NCI-H2227 (cell line): ENCODE results near the gene BORCS8.
"Not testable (repeated sequence)": the region's sequence is repeated elsewhere in the genome, so short reads cannot be mapped to it uniquely, and the experiment has no call there.

Source experiments
- DNase-seq: peaks from one replicate; lab custom pipeline; 2025; ENCODE audit not compliant: unreplicated experiment; lab: John Stamatoyannopoulos, UW

Gene BORCS8

GRCh38 chr19:19181488-19181998, 10.4 kb downstream of the BORCS8 start:
- DNase-seq, result no peak

- DNase-seq, result no peak
These were observed 12.2 kb downstream of the BORCS8 start for GRCh38 chr19:19179548-19180441.

DNA sequence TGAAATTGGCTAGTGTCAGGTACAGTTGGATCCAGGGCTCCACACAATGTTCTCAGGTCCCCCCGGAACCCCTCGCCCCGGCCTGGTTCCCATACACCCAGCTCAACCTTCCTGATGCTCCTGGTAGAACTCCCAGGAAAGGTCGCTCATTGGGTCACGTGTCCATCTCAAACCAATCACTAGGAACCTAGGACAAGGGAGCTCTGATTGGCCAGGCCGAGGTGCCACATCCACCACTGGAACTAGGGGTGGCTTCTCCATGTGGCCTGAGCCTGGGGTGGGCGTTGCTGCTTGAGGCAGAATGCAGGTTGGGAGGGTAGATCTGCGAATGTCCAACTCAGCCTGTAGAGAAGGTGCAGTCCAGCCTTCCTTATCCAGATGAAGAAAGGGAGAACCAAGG, 15.0 kb downstream of the BORCS8 start:
- no peak for DNase-seq

DNA sequence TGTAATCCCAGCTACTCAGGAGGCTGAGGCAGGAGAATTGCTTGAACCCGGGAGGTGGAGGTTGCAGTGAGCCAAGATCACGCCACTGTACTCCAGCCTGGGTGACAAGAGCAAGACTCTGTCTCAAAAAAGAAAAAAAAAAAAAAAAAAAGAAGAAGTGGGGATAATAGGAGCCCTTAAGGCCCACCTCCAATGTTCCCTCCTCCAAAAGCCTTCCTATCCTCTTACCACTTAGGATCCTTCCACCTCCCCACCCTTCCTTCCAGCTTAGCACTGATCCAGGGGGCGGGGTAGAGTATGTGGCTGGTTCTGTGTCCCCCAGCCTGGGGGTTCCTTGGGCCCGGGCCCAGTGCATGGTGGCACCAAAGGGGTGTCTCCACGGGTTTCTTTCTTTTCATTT, 18.7 kb downstream of the BORCS8 start:
- DNase-seq, result not testable (repeated sequence)

GRCh38 chr19:19171821-19172532, 20.0 kb downstream of the BORCS8 start:
- DNase-seq, result no peak

GRCh38 chr19:19170873-19171672, 20.9 kb downstream of the BORCS8 start:
- no peak for DNase-seq

- peak; percentile 87 for DNase-seq
These were observed 21.7 kb downstream of the BORCS8 start, which contains the start of gene MEF2B for GRCh38 chr19:19170053-19170872. Gene MEF2B, minus strand, starts transcription at chr19:19170263. Its CDS starts 19,528 bp downstream, at chr19:19150735.

DNA sequence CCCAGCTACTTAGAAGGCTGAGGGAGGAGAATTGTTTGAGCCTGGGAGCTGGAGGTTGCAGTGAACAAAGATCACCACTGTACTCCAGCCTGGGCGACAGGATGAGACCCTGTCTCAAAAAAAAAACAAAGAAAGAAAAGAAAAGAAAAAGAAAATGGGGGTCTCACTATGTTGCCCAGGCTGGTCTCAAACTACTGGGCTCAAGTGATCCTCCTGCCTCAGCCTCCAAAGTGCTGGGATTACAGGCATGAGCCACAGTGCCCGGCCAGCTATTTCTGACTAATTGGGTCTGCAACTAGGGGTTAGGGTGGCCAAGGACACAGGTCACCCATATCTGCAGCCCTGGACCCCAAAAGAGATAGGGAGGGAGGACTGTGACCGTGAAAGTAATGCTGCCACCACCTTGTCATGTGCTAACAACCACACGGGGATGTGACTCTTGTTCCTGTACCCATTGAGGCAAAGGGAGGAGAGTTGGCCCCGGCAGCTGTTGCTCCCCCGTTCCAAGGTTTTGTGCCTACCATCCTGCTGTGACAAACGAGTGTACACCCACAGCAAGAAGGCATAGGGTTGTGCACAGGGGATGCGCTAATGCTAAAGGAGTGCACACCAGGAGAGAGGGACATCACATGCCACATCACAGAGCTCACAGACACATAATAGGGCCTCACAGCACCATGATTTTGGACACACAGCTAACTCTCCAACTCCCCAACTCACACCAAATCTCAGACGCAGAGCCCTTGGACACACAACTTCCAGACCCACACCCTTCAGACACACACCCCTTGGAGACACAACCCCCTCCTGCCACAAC, 22.5 kb downstream of the BORCS8 start:
- DNase-seq, result no peak

GRCh38 chr19:19167612-19168011, 24.3 kb downstream of the BORCS8 start:
- no peak for DNase-seq

GRCh38 chr19:19165396-19165795, 26.6 kb downstream of the BORCS8 start:
- no peak for DNase-seq

DNA sequence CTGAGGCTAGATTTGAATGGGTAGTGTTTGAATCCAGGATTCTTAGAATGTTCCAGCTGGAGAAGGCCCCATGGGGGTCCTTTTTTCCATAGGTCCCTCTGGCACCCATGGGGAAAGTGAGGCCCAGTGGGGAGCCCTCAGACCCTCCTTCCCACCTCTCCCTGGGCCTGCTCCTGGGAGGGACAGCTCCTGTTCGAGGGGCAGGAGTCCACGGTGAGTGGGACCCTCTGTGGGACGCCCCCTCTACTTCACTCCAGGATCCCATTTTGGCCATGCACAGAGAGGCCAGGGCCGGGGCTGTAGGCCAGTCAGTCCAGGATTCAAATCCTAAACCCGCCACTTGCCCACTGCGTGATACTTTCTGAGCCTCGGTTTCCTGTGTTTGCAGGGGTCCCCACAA, 29.5 kb downstream of the BORCS8 start:
- DNase-seq, result no peak

DNA sequence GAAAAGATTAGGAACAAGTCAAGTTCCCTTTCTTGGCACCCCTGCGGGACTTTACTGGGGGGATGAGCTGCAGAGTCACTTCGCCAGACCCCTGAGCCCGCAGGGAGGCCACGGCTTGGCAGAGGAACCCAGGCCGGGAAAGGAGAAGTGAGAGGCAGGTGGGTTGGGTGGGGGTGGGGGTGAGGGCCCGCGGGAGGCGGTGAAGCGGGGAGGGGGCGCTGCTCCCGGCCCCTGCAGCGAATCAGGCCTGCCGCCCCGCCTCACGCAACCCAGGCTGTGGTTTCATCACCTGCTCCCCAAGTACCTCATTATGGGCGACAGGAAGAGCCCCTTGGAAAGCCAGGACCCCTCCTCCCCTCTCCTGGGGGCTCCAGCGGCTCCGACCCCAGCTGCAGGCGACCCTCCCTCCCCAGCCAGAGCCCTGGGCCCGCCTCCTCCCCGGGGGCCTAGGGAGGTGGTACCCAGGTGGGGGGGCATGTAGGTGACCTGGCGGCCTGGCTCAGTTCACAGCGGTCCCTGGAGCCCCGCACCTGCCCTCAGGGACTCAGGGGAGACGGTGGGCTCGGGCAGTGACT, 31.4 kb downstream of the BORCS8 start:
- no peak for DNase-seq

- DNase-seq, result no peak
These were observed 32.4 kb downstream of the BORCS8 start for GRCh38 chr19:19159534-19159933.

DNA sequence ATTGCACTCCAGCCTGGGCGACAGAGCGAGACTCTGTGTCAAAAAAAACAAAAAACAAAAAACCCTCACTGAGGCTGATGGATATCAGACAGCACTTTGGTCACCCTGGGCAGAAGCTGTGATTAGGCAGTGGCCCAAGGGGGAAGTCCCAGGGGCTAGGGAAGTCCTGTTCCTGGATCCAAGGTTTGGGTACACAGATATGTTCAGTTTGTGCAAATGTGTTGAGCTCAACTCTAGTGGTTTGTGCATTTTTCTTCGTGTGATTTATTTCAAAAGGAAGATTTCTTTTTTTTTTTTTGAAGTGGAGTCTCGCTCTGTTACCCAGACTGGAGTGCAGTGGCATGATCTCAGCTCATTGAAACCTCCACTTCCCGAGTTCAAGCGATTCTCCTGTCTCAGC, 34.1 kb downstream of the BORCS8 start:
- no peak for DNase-seq

- no peak for DNase-seq
These were observed 36.3 kb downstream of the BORCS8 start for GRCh38 chr19:19155495-19156219.

DNA sequence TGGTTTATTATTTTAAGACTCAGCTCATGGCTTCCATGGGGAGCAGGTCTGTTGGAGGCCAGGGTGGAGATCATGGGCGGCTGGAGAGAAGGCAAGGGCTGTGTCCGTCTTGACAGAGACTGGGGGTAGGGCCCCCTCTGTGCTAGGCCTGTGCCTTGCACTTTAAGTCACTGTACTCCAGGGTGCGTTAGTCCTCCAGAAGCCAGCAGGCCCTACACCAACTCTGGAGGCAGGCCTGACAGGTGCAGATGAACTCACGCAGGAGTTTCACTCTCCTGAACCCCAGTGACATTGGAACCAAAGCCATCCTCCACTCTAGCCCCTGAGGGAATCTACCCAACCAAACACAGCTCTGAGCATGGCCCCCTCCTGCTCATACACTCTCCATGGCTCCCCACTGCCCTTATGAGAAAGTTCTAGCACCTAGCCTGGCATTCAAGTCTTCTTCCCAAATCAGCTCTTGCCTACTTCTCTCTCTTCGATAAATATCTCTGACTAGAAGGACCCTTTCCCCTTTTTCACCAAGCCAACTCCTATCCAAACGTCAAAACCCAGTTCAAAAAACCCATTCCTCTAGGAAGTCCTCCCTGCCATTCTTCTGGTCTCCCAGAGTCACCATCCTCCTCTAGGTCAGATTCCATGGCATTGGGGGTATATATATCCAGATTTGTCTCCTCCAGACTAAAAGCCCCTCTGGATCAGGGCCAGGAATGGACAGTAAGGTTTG, 37.0 kb downstream of the BORCS8 start:
- DNase-seq, result no peak

- no peak for DNase-seq
These were observed 39.1 kb downstream of the BORCS8 start for GRCh38 chr19:19152668-19153384.
